ENCODE measurements around the gene TIMP2.

Gene TIMP2

DNA sequence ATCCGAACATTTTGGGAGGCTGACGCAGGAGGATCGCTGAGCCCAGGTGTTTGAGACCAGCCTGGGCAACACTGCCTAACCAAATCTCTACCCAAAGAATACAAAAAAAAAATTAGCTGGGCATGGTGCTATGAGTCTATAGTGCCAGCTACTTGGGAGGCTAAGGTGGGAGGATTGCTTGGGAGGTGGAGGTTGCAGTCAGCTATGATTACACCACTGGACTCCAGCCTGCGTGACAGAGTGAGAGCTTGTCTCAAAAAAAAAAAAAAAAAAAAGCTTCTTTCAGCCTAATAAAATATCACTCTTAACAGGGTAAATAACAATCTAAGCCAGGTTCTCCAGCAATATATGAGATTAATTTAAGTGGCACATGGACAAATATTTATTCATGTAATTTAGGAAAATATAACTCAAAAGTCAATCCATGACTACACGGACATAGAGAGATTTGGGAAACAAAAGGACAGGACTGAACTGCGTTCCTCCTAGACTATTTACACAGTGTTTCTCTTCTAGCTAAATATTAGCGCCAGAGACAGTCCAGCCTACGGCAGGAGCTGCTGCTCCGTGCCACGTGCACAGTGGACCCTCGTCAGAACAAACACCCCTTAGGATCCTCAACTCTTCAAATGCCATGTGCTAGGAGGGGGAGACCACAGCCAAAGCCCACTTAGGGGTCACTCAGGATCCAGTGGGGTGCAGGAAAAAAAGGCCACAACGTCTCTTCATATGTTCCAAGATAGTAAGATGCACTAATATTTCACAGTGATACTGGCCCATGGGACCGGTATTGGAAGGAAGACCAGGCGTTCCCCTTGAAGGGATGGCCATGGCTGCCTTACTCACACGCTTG lies 93.3 kb downstream of the TIMP2 start:
- DNase-seq: no peak

DNA sequence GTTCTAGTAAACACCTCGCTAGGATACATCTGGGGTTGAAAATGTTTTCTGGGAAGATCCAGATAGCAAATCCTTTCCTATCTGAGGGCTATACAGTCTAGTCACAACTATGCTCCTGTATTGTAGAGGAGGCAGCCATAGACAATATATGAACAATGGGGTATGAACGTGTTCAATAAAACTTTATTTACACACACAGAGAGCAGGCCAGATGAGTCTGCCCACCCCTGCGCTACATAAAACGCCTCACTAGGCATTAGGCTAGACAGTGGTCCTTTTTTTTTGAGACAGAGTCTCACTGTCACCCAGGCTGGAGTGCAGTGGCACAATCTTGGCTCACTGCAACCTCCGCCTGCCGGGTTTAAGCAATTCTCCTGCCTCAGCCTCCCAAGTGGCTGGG lies 95.7 kb downstream of the TIMP2 start:
- DNase-seq: no peak

DNA sequence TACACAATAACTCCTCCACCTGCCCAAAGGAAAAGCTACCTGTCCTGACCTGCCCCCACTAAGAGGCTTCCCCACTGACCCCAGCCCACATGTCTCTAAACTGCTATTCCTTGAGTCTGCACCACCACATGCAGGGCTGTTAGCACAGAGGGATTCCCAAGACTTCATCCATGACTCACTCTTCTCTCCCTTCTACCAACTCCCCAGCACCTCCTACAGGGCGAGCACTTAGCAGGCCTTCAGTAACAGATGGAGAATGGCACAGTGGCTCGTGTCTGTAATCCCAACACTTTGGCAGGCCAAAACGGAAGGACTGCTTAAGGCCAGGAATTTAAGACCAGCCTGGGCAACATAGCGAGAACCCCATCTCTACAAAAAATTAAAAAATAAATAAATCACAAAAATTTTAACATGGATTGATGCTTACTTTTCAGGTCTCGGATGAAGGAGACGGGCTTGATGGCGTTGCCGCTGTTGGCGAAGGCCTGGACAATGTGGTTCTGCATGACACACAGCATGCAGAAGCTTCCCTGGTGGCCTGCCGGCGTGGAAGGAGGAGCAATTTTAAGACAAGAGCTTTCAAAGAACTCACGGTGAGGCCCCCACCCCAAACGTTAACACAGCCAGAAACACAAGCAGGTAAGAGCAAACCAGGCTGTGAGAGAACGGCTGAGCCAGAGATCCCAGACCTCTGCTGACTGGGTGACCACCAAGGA lies 96.6 kb downstream of the TIMP2 start:
- no peak for DNase-seq

DNA sequence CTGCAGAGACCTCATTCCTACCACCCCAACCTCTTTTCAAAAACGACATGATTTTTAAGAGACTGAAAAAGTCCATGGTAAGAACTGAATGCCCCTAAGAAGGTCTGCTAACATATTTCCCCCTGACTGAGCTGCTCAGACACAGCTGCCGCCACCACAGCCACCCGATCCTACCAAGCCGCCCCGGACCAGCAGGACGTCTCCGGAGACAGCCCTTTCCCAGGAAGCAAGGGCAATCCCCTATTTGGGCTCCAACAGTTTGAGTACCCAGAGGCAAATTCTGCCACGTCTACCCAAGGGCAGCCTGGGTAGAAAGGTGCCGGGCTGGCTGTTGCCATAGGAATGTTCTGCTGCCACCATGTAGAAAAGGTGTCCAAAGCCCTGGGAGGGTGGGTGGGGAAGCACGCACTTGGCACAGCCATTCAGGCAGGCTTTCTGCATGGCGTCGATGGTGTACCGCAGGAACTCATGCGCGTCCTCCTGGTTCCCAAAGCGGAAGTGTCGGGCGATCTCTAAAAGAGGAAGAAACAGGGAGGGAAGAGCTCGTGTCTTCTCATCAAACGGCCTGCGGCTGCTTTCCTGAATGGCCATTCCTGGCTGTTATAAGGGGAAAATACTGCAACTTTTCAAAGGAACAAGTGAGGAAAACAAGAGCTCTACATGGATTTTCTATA lies 98.2 kb downstream of the TIMP2 start:
- no peak for DNase-seq

DNA sequence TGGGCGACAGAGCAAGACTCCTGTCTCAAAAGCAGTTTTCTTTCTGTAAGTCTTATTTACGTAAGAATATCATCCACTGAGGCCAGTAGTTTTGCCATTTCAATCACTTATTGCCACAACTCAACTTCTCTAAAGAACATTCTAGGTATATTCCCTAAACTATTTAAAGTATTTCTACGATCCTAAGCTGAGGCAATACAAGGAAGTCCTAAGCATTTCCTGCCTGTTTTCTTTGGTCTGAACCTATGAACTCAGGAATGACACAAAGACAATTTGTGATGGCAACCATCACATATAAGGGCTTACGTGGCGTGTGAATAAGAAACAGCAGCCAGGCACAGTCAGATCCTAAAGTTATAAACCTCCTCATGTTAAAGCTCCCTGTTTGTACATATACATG lies 98.8 kb downstream of the TIMP2 start:
- no peak for DNase-seq

DNA sequence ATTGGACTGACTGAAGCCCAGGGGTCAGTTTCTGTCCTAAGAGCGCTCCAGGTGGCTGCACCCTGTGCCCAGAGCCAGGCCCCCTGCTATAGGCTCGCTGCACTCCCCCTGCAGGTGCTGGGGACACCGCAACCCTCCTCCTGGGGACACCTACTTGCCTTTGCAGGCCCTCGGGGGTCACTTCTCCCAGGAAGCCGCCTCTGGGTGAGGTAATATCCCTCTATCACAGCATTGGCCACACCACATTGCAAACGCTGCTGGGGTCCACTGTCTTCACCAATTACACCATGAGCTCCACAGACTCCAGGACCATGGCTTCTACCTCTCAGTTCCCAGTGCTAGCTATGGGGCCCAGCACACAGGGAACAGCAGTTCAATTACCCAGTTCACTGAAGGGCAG lies 99.5 kb downstream of the TIMP2 start:
- DNase-seq: no peak

DNA sequence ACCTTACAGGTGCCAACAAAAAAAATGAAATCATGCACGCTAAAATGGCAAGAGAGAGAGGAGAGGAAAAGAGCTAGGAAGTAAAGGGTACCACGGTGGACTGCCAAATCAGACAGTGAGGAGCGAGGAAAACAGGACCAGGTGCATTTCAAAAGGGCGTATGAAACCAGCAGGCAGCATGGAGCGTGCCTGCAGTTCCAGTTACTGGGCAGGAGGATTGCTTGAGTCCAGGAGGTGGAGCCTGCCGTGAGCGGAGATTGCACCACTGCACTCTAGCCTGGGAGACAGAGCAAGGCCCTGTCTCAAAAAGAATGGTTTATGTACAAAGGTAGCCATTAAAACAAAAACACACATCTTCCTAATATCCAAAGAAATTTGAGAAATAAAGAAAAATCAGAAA lies 100.9 kb downstream of the TIMP2 start:
- DNase-seq: no peak

DNA sequence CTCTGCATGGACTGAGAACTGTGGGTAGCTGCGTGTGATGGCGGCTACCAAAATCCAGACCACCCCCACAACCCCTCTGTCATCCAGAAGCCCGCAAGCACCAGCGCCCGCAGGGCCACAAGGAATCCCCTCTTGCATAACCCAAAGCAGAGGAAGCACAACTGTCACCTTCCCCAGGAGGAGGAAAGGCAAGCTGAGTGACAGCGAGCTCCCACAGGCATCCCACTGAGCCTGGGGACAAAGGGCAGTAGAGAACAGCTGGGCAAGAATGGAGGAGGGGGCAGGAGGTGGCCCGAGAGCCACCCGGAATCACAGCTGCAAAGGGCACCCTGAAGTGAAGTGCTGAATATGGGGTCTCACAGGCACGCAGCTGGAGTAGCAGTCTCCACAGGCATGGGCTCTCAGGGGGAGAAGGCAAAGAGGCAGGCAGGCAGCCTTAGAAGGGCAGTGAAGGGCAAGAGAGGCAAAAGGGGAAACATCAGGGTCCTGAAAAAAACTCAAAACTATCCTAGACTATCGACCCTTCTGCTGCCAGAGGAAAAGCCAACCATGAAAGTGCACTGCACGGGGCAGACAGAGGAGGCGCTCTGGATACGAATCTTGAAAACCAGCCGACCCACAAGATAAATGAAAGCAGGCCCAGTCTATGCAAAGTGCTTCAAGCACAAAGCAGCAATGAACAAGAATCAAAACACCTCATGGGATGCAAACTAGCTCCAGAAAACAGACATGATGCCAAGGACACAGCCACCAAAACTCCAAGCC lies 101.7 kb downstream of the TIMP2 start:
- no peak for DNase-seq

DNA sequence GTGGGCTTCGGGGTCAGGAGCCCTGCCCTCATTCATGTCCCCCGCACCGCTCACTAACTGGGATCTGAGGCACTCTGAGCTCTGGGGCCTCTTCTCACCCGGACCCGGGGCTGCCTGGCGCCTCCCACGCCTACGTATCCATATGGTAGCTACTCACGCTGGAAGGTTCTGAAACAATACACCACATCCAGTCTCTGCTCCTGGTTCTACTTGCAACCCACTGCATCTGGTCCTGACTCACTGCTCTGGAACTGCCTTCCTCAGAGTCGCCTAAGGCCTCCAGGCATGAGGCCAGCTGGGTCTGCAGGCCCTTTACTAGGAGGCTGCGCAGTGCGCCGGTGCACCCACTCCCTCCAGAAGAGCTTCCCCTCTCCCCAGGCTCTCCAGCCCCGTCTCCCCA lies 102.6 kb downstream of the TIMP2 start:
- DNase-seq: no peak

DNA sequence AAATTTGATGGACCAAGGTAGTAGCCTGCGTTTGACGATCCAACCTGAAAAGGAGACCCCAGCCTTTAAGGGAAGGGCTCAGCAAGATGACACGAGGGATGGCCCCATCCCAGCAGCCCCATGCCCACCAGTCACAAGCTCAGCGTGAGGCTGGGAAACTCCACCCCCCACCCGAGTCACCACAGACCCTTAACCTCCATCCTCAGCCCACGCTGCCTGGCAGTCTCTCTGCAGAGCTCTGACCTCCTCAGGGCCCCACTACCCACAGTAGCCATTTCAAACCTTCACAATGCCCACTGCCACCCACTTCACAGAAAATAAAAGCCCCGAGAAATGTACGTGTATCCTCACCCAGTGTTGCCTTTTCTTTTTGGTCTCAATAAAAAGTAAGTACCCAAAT lies 103.2 kb downstream of the TIMP2 start:
- DNase-seq: no peak

DNA sequence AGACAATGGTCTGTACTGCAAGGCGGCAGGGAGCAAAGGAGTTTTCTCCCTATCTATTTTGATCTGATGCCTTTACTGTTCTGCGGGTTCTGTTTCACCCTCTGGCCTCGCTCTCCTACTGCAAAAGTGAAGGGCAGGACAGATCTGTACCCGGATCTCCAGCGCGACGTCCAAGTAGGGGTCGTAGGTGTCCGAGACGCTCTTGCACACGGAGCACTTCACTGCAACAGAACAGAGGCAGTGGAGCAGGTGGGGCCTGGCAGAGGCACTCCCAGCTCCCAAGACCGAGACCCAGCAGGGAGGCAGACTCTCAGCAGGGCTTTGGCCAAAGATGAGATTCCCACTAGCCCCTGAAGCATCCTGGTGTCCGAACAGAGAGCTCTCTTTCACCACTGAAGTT lies 104.3 kb downstream of the TIMP2 start:
- no peak for DNase-seq

DNA sequence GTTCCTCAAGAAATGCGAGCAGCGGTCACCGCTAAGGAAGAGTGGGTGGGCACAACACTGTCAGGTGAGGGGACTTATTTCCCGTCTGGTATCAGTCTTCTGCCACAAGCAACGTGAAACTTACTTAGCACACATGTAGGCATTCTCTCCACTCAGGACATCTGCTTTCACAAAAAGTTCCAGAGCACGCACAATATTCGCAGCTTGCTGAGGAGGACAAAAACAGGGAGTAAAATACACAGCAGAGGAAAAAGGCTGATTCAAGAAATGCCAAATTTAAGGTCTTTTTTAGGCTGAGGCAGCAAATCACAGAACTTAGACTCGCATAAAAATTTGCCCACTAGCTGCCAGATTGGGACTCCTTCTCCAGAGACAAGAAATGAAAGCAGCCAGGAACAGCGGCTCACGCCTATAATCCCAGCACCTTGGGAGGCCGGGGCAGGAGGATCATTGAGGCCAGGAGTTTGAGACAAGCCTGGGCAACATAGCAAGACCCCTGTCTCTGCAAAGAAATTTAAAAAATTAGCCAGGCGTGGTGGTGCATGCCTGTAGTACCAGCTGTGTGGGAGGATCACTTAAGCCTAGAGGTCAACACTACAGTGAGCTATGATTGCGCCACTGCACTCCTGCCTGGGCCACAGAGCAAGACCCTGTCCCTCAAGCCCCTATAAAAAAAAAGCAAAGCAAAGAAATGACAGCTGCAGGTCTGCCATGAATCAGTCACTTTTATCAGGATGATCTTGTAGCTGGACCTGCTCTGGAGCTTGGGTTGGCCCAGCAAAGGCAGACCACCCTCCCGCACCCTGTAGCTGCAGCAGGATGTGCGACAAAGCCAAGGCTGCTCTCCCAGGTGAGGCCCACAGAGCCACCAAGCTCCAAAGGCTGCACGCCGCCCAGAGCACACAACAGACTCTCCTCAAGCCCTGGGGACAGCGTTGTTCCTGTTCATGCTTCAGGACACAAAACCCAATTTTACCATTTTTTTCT lies 105.1 kb downstream of the TIMP2 start:
- no peak for DNase-seq

DNA sequence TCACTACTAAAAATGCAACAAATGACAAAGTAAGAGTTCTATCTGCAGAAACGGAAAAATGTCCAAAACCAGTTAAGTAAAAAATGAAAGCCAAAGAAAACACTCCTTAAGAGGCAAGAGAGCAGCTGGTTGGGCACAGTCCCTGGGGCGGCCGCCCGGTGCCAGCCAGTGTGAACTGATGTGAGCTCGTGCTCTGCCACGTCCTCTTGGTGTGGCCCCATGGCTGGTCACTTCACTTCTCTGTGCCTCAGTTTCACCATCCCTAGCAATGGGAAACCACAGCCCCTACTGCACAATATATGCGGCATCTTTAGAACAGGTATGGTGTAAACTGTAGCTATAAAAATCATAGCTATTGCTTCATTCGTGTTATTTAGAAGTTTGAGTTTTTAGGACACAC lies 105.8 kb downstream of the TIMP2 start:
- DNase-seq: no peak

DNA sequence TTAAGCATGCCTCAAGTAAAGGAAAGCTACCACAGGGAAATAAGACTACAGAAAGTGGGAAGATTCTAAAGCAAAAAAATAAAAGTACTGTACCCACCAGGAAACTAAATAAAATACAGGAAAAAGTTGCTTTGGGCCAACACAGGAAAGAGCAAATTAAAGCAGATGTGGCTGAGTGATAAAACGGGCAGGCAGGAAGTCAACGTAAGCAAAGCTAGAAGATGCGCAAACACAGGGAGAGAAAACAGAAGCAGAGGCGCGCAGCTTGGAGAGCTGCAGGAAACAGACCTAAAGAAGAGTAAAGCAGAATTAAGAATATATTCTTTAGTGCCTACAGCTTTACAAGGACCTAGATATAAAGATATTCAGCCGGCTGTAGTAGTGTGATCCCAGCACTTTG lies 106.3 kb downstream of the TIMP2 start:
- DNase-seq: no peak

DNA sequence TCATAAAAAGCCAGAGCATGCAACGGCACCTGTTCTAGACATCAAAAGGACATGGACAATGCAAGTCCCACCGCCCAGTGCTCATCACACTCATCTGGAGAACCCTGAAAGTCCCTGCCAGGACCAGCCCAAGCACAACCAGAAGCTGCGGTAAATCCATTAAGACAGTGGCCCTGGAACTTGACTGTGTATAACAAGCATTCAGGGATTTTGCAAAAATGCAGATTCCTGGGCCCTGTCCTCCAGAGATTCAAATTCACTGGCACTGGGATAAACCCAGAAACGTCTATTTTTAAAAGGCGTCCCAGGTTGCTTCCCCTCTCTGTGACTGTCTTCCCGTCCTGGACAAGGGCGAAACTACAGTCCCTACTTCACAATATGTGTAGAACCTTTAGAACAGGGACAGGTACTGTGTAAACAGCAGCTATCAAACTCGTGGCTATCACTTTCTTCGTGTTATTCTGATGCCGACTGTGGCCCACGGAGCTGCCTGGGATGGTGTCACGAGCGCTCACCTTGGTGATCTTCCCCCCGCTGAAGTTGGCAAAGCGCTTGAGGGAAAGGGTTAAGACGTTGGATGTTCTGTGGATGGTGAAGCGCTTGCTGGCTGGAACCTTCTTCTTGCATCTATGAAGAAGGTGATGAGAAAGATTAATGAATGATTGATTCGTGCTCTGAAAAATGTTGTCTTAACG lies 106.9 kb downstream of the TIMP2 start:
- DNase-seq: no peak

DNA sequence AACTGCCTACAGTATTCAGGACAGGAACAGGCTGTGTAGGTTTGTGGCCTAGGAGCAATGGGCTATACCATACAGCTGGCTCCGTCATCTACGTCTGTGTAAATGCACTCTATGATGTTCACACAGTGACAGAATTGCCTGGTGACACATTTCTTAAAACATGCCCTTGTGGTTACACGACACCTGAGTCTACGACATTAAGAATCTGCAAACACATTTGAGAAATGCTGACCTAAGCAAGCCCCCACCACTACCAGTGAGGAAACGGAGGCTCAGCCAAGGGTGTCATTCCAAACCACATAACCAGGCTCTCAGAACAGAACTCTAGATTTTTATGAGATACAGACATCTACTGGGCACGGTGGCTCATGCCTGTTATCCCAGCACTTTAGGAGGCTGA lies 108.1 kb downstream of the TIMP2 start:
- DNase-seq: no peak

DNA sequence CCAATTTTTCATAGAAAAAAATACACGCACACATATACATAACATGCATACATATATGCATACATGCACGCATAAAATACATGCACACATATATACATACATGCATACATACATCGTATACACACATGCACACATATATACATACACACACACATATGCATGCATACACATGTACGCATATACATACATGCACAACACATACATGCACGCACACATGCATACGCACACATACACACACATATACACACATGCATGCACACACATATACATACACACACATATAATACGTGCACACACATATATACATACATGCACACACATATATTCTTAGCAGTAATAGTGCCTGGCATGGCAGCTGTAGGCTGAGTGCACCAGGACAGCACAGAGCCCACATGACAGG lies 109.5 kb downstream of the TIMP2 start:
- DNase-seq: no peak

DNA sequence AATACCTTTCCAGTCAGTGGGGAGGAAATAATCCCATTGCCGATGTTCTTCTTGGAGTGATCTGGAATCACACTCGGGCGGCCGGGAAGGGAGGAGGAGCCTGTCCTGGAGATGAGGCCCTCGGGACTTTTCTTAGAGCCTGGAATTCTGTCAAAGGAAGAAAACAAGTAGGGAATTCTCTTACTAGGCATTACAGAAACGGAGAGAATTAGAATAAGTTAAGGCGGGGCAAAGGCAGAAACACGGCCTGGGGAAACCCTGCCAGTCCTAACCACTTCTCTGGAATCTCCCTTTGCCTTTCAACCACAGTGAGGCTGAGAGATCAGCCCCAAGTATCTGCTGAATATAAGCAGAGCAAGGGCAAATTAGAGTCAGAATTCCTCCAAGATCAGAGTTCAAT lies 112.3 kb downstream of the TIMP2 start:
- no peak for DNase-seq

DNA sequence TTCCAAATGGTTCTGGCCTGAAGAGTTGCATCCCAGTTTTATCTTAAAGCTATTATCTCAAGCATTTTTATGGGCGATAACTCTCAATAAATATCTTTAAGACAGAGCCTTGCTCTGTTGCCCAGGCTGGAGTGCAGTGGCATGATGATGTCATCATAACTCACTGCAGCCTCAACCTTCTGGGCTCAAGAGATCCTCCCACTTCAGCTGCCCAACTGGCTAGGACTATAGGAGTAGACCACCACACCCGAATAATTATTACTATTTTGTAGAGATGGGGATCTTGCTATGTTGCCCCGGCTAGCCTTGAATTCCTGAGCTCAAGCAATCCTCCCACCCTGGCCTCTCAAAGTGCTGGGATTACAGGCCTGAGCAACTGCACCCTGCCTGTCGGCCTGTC lies 117.0 kb downstream of the TIMP2 start:
- no peak for DNase-seq

DNA sequence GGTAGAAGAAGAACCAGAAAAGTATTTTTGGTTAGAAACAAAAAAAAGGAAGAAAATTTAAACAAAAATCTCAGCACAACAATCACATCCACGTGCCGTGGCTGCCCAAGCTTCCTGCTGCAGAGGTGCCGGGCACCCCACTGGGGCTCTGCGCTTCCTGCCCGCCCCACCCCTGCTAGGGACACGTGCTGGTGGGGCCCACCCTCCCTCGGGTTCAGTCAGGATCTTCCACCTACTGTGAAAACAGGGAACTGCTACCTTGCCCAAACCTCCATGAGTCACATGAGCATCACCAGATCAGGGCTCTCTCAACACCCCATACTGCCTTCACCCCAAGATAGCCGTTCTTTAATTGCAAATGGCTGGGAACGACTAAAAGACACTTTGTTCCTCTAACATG lies 118.7 kb downstream of the TIMP2 start:
- no peak for DNase-seq

DNA sequence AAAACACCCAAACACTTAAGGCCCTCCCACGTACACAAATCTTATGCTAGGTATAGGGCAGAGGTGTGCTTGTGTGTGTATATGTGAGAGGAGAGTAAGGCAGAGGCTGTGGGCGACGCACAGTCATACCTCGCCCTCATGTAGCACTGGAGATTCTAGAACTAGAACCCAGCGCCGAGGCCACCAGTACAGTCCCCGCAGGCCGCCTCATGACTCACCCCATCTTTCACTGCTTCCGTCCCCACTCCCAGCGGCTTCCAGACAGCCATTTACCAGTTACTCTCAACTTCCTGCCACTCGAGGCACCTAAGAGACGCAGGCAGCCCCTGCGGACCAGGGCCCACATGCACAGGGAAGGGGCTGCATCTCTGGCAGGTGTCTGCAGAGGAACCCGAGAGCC lies 119.9 kb downstream of the TIMP2 start:
- no peak for DNase-seq
